Measurements from ENCODE around the gene LMF2. TPM values are rescaled to one million over a fixed set of nuclear protein-coding genes. Genes with fewer than 3 reads are reported as not detected.

The LMF2 gene
- total and polyA plus RNA-seq, 2 of the 8 experiments (the other 6 are each of a cell fraction or from before 2014, with no cell fraction given) = 34.3 to 62.9 TPM

DNA sequence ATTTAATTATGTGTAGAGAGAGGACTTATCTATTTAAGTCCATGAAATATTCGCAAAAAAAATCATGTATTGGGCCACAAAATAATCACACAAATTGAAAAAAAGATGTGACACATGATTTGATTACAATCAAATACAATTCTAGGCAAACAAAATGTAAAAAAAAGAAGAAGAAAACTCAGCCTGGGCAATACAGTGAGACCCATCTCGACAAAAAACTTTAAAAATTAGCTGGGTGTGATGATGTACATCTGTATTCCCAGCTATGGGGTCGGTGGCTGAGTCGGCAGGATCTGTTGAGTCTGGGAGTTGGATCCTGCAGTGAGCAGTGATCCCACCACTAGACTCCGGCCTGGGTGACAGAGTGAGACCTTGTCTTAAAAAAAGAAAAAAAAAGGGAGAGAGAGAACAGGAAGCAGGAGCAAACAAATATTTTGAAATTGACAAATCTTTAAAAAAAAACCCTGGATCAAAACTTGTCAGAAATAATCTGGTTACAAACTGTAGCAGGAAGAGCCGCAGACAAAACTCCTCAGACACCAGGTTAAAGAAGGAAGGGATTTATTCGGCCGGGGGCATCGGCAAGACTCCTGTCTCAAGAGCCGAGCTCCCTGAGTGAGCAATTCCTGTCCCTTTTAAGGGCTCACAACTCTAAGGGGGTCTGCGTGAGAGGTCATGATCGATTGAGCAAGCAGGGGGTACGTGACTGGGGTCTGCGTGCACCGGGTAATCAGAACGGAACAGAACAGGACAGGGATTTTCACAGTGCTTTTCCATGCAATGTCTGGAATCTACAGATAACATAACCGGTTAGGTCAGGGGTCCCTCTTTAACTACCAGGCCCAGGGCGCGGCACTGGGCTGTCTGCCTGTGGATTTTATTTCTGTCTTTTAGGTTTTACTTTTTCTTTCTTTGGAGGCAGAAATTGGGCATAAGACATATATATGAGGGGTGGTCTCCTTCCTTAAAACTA, 25.6 kb upstream of the LMF2 start (continued):
- TF ChIP-seq, protein P1, sequence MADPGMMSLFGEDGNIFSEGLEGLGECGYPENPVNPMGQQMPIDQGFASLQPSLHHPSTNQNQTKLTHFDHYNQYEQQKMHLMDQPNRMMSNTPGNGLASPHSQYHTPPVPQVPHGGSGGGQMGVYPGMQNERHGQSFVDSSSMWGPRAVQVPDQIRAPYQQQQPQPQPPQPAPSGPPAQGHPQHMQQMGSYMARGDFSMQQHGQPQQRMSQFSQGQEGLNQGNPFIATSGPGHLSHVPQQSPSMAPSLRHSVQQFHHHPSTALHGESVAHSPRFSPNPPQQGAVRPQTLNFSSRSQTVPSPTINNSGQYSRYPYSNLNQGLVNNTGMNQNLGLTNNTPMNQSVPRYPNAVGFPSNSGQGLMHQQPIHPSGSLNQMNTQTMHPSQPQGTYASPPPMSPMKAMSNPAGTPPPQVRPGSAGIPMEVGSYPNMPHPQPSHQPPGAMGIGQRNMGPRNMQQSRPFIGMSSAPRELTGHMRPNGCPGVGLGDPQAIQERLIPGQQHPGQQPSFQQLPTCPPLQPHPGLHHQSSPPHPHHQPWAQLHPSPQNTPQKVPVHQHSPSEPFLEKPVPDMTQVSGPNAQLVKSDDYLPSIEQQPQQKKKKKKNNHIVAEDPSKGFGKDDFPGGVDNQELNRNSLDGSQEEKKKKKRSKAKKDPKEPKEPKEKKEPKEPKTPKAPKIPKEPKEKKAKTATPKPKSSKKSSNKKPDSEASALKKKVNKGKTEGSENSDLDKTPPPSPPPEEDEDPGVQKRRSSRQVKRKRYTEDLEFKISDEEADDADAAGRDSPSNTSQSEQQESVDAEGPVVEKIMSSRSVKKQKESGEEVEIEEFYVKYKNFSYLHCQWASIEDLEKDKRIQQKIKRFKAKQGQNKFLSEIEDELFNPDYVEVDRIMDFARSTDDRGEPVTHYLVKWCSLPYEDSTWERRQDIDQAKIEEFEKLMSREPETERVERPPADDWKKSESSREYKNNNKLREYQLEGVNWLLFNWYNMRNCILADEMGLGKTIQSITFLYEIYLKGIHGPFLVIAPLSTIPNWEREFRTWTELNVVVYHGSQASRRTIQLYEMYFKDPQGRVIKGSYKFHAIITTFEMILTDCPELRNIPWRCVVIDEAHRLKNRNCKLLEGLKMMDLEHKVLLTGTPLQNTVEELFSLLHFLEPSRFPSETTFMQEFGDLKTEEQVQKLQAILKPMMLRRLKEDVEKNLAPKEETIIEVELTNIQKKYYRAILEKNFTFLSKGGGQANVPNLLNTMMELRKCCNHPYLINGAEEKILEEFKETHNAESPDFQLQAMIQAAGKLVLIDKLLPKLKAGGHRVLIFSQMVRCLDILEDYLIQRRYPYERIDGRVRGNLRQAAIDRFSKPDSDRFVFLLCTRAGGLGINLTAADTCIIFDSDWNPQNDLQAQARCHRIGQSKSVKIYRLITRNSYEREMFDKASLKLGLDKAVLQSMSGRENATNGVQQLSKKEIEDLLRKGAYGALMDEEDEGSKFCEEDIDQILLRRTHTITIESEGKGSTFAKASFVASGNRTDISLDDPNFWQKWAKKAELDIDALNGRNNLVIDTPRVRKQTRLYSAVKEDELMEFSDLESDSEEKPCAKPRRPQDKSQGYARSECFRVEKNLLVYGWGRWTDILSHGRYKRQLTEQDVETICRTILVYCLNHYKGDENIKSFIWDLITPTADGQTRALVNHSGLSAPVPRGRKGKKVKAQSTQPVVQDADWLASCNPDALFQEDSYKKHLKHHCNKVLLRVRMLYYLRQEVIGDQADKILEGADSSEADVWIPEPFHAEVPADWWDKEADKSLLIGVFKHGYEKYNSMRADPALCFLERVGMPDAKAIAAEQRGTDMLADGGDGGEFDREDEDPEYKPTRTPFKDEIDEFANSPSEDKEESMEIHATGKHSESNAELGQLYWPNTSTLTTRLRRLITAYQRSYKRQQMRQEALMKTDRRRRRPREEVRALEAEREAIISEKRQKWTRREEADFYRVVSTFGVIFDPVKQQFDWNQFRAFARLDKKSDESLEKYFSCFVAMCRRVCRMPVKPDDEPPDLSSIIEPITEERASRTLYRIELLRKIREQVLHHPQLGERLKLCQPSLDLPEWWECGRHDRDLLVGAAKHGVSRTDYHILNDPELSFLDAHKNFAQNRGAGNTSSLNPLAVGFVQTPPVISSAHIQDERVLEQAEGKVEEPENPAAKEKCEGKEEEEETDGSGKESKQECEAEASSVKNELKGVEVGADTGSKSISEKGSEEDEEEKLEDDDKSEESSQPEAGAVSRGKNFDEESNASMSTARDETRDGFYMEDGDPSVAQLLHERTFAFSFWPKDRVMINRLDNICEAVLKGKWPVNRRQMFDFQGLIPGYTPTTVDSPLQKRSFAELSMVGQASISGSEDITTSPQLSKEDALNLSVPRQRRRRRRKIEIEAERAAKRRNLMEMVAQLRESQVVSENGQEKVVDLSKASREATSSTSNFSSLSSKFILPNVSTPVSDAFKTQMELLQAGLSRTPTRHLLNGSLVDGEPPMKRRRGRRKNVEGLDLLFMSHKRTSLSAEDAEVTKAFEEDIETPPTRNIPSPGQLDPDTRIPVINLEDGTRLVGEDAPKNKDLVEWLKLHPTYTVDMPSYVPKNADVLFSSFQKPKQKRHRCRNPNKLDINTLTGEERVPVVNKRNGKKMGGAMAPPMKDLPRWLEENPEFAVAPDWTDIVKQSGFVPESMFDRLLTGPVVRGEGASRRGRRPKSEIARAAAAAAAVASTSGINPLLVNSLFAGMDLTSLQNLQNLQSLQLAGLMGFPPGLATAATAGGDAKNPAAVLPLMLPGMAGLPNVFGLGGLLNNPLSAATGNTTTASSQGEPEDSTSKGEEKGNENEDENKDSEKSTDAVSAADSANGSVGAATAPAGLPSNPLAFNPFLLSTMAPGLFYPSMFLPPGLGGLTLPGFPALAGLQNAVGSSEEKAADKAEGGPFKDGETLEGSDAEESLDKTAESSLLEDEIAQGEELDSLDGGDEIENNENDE (IDR thresholded peaks at IDR 0.05; ENCODE audit: insufficient replicate concordance, low read length) = no peak
- no peak for TF ChIP-seq KDM1A (IDR thresholded peaks at IDR 0.05; ENCODE audit: borderline replicate concordance, low read length)
- TF ChIP-seq TEAD4 (IDR thresholded peaks at IDR 0.05; ENCODE audit: low read depth, low read length) = no peak
- TF ChIP-seq EP300 (IDR thresholded peaks at IDR 0.05; ENCODE audit: borderline replicate concordance in 1 of 2, low read depth in 2 of 2, low read length in 2 of 2) = no peak
- TF ChIP-seq, protein P2, sequence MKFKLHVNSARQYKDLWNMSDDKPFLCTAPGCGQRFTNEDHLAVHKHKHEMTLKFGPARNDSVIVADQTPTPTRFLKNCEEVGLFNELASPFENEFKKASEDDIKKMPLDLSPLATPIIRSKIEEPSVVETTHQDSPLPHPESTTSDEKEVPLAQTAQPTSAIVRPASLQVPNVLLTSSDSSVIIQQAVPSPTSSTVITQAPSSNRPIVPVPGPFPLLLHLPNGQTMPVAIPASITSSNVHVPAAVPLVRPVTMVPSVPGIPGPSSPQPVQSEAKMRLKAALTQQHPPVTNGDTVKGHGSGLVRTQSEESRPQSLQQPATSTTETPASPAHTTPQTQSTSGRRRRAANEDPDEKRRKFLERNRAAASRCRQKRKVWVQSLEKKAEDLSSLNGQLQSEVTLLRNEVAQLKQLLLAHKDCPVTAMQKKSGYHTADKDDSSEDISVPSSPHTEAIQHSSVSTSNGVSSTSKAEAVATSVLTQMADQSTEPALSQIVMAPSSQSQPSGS (IDR thresholded peaks at IDR 0.05; ENCODE audit: low read length) = no peak

Measured in H1 (cell line).